Left lung (tissue), 10 donors: ENCODE results near the gene ALDH5A1. TPM values are rescaled to one million over a fixed set of nuclear protein-coding genes. Genes with fewer than 3 reads are reported as not detected.

ENCODE experiments used
- ATAC-seq: fragments of 200-7000 bp; cut with Tn5 transposase; one replicate; pipeline ENCODE4 v1.9.1; 2020; ENCODE audit warnings: moderate library complexity
- DNase-seq, 4 donors: peaks; one replicate each; pipeline ENCODE4 v3.0.0-alpha.2; 2013 to 2020
- H3K27ac ChIP-seq, 2 donors: fragments of 200-600 bp; sonication (generic) in 1 of 2; one replicate each; pipeline versions ENCODE4 v1.5.0 to v1.8.0; 2020 to 2021
- H3K27me3 ChIP-seq, 2 donors: fragments of 200-600 bp; sonication (generic) in 1 of 2; one replicate each; pipeline versions ENCODE4 v1.5.0 to v1.8.0; 2020 to 2021
- H3K36me3 ChIP-seq, 2 donors: fragments of 200-600 bp; sonication (generic) in 1 of 2; one replicate each; pipeline versions ENCODE4 v1.5.0 to v1.8.0; 2020 to 2021
- H3K4me1 ChIP-seq, 2 donors: fragments of 200-600 bp; one replicate each; pipeline ENCODE4 v1.8.0; 2021
- H3K4me3 ChIP-seq, 2 donors: fragments of 200-600 bp; sonication (generic) in 1 of 2; one replicate each; pipeline versions ENCODE4 v1.5.0 to v1.8.0; 2020 to 2021; ENCODE audit warnings: mild to moderate bottlenecking in 1 of 2
- H3K9me3 ChIP-seq, 2 donors: fragments of 200-600 bp; sonication (generic) in 1 of 2; one replicate each; pipeline versions ENCODE4 v1.5.0 to v1.8.0; 2020 to 2021
- CTCF ChIP-seq, 2 donors: fragments of 200-600 bp; sonication (generic) in 1 of 2; IDR thresholded peaks; one replicate each; pipeline versions ENCODE4 v1.5.0 to v1.8.0; 2021; ENCODE audit warnings: antibody characterized with exemption in 2 of 2
- intact Hi-C, 2 donors: fragments of 100-400 bp; cut with DNase I; formaldehyde crosslinking; loops; one replicate each; pipeline versions ENCODE4 v1.11.2 to v1.14.2; 2022
- polyA plus RNA-seq, 6 donors: library from polyadenylated mRNA; unstranded; fragments of 120-200 nt; gene quantifications; one replicate each; pipeline ENCODE4 v1.2.1, GENCODE V29; 2013; ENCODE audit not compliant: insufficient read length in 6 of 6
- total RNA-seq, 2 donors: library from RNA; stranded (reverse); fragmentation: NEBNext Ultra II Directional; extraction: Animal tissue kit (Norgen Biotek cat#: 25700); gene quantifications; one replicate each; pipeline ENCODE4 v1.2.1, GENCODE V29; 2021
- donor health status: DM: no; HTN: yes; CAD: no.
- donor health status: DM: no; HTN: no; CAD: no.

The ALDH5A1 gene
- total and polyA plus RNA-seq, 8 donors = 9.7 to 21.8 (median 12.4) TPM

DNA sequence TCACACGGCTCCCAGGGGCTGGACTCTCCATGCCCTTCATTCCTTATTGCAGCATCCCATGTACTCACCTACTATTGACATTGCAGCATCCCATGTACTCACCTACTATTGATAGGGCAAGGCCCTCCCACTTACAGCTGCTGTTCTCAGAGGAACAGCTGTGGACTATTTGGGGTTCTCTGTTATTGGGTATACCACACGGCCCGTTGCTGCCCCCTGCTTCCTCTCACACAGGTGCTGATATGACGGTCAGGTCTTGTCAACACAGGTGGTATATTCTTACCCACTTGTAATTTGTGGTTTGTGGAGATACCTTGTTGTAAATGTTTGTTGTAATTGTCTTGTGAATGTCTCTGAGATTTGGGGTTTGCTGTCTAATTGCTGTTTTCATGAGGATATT lies 18.8 kb downstream of the ALDH5A1 start:
- no peaks in the 10 kb centered on the region for H3K9me3 ChIP-seq
- no peak for TF ChIP-seq CTCF (IDR thresholded peaks at IDR 0.05)
- intact Hi-C loops = no loop called here
- DNase-seq = no peak
- H3K36me3 ChIP-seq = no peaks in the 10 kb centered on the region
- H3K4me3 ChIP-seq = no peak overlapping the region
- no peaks in the 10 kb centered on the region for H3K4me1 ChIP-seq
- no peaks in the 10 kb centered on the region for H3K27me3 ChIP-seq
- H3K27ac ChIP-seq = no peak overlapping the region
- ATAC-seq = no peak

DNA sequence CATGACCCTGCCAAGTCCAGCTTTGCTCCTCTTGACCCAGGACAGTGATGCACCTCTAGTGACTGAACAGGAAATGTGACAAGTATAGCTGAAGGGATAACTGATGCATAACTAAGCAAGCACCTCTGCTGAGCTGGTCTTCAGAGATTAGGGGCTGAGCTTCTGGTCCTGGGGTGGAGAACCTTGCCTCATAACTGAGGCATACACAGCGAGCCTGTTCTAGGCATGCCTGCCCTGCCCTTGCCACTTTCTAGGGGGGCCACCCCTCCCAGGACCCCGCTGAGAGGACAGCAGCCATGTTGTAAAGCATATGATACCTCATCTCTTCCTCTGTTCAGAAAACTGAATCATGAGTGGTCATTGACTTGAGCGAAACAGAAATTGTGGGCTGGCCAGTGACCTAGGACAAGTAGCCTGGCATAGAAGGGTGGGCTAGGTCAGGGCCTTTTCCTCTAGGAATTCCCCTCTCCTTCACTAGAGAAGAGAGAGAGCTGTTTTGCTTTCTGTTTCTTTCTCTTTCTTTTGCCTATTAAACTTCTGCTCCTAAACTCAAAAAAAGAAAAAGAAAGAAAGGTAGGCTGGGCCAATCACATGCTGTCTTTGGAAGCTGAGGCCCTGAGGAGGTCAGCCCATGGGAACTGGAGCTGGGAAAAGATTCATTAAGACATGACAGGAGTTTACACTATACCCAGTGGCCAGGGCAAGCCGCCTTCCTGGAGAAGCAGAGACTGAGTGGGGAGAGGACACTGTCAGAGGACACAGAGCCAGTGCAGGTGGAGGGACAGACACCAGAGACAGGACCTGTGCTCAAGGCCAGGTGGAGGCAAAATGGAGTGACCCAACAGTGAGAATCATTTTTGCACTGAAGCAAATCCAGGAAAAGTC lies 23.1 kb downstream of the ALDH5A1 start:
- DNase-seq = no peak
- TF ChIP-seq CTCF (IDR thresholded peaks at IDR 0.05) = no peak
- Histone ChIP-seq H3K36me3 (no peaks in the 10 kb centered on the region), H3K27ac (peak overlapping the region in 1 of 2 donors; percentile 21), H3K27me3 (no peaks in the 10 kb centered on the region), H3K9me3 (no peaks in the 10 kb centered on the region), H3K4me1 (no peaks in the 10 kb centered on the region), H3K4me3 (no peak overlapping the region)
- intact Hi-C loops = no loop called here
- no peak for ATAC-seq

- H3K9me3 ChIP-seq = no peaks in the 10 kb centered on the region
- ATAC-seq = peak; percentile 98
- no peaks in the 10 kb centered on the region for H3K4me1 ChIP-seq
- H3K36me3 ChIP-seq = no peaks in the 10 kb centered on the region
- no peaks in the 10 kb centered on the region for H3K27me3 ChIP-seq
- intact Hi-C loops = no loop called here
- peak; percentile 42 to 64 for TF ChIP-seq CTCF (IDR thresholded peaks at IDR 0.05)
- H3K4me3 ChIP-seq = no peak overlapping the region
- no peak overlapping the region for H3K27ac ChIP-seq
- peak in 3 of 4 donors; percentile 21 to 80 (median 41) for DNase-seq
These were observed 26.3 kb downstream of the ALDH5A1 start for GRCh38 chr6:24520929-24521546.

- no peaks in the 10 kb centered on the region for H3K4me1 ChIP-seq
- ATAC-seq = no peak
- intact Hi-C loops = no loop called here
These were observed 27.7 kb downstream of the ALDH5A1 start for GRCh38 chr6:24522228-24523176.

More at GRCh38 chr6:24522228-24523176, 27.7 kb downstream of the ALDH5A1 start:
- no peak overlapping the region for H3K27ac ChIP-seq
- H3K9me3 ChIP-seq = no peaks in the 10 kb centered on the region
- DNase-seq = no peak
- no peak overlapping the region for H3K4me3 ChIP-seq
- H3K27me3 ChIP-seq = no peaks in the 10 kb centered on the region
- H3K36me3 ChIP-seq = no peaks in the 10 kb centered on the region
- no peak for TF ChIP-seq CTCF (IDR thresholded peaks at IDR 0.05)
